Measurements from ENCODE around the gene MVP. TPM values are rescaled to one million over a fixed set of nuclear protein-coding genes. Genes with fewer than 3 reads are reported as not detected.
A peak's percentile ranks its signal among the peaks of the same experiment; 100 is the strongest.

Gene MVP
- total and polyA plus RNA-seq, 12 donors = 73.9 to 492 (median 336) TPM

DNA sequence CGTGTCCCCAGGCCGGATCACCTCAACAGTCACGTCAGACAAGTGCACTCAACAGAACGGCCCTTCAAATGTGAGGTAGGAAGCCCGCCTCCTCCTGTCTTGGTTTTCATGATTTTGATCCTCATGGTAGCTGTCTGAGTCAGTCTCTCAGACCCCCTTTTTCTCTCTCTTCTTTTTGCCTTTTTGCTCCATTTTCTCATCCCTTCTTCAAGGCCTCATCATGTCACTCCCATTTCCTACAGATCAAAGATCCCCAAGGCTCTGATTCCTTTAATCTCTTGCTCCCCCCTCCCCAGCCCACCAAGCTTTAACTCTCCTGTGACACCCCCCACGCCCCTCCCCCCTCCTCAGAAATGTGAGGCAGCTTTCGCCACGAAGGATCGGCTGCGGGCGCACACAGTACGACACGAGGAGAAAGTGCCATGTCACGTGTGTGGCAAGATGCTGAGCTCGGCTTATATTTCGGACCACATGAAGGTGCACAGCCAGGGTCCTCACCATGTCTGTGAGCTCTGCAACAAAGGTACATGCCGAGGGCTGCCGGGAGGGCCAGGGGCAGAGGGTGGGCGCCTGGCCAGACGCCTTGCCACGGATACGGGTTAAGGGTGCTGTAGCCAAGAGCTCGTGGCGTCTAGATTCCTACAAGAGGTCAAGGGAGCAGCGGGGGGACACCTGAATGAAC, 11.9 kb upstream of the MVP start:
- Histone ChIP-seq H3K36me3 (replicated peaks in 1 of 2) (peaks cover 0 to 18% of the 10 kb centered on the region in 2 donors), H3K4me1 (replicated peaks in 1 of 2) (peaks cover 34 to 59% of the 10 kb centered on the region in 2 donors), H3K9me3 (replicated peaks in 1 of 3) (no peaks in the 10 kb centered on the region), H3K27me3 (no peaks in the 10 kb centered on the region), H3K4me3 (peak overlapping the region in 2 of 4 donors; percentile 25 to 66), H3K27ac (peak overlapping the region; percentile 54 to 97 (median 93))
- WGBS, 4 donors = 36 to 42% (median 37%) methylated on average over 22 to 25 of the region's 25 CpGs
- TF ChIP-seq POLR2A (IDR thresholded peaks at IDR 0.05) = no peak
- TF ChIP-seq, protein P1, sequence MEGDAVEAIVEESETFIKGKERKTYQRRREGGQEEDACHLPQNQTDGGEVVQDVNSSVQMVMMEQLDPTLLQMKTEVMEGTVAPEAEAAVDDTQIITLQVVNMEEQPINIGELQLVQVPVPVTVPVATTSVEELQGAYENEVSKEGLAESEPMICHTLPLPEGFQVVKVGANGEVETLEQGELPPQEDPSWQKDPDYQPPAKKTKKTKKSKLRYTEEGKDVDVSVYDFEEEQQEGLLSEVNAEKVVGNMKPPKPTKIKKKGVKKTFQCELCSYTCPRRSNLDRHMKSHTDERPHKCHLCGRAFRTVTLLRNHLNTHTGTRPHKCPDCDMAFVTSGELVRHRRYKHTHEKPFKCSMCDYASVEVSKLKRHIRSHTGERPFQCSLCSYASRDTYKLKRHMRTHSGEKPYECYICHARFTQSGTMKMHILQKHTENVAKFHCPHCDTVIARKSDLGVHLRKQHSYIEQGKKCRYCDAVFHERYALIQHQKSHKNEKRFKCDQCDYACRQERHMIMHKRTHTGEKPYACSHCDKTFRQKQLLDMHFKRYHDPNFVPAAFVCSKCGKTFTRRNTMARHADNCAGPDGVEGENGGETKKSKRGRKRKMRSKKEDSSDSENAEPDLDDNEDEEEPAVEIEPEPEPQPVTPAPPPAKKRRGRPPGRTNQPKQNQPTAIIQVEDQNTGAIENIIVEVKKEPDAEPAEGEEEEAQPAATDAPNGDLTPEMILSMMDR (IDR thresholded peaks at IDR 0.05) = no peak
- DNase-seq = peak; percentile 44 to 78 (median 56)
- intact Hi-C loops (cut with DNase I) = no loop called here

DNA sequence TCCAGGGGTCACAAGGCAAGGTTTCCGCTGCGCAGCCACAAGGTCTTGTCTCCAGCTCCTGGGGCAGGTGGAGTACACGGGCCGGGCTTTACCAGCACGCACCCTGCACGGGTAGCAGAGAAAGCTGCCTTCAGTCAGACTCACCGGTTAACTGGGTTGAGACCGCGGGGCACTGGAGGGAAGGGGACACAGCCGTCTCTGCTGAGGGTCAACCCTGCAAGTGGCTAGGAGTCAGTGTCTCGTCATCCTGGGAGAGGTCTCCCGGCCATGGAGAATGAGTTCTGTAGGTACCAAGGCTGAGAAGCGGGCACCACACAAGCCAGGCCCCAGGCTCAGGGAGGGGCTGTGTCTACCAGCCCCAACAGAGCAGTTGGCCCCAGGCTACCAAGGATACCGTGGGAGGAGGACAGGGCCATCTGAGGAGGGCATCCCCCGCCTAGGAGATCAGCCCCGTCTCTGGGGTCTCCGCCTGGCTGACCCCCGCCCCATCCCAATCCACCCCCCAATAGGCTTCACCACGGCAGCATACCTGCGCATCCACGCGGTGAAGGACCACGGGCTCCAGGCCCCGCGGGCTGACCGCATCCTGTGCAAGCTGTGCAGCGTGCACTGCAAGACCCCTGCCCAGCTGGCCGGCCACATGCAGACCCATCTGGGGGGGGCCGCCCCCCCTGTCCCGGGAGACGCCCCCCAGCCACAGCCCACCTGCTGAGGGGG, 11.1 kb upstream of the MVP start:
- peak overlapping the region in 1 of 4 donors; percentile 66 for H3K4me3 ChIP-seq
- TF ChIP-seq, protein P1 (IDR thresholded peaks at IDR 0.05) = no peak
- peak in 1 of 2 donors; percentile 10 for TF ChIP-seq POLR2A (IDR thresholded peaks at IDR 0.05)
- no peaks in the 10 kb centered on the region for H3K9me3 ChIP-seq (replicated peaks in 1 of 3)
- DNase-seq = peak in 6 of 7 donors; percentile 24 to 64 (median 48)
- intact Hi-C loops (cut with DNase I) = no loop called here
- peak overlapping the region in 4 of 5 donors; percentile 62 to 97 (median 94) for H3K27ac ChIP-seq
- no peaks in the 10 kb centered on the region for H3K27me3 ChIP-seq
- WGBS, 4 donors = 62 to 76% (median 66%) methylated on average over 14 to 31 of the region's 31 CpGs
- peaks cover 34 to 57% of the 10 kb centered on the region in 2 donors for H3K4me1 ChIP-seq (replicated peaks in 1 of 2)
- peaks cover 0 to 18% of the 10 kb centered on the region in 2 donors for H3K36me3 ChIP-seq (replicated peaks in 1 of 2)

DNA sequence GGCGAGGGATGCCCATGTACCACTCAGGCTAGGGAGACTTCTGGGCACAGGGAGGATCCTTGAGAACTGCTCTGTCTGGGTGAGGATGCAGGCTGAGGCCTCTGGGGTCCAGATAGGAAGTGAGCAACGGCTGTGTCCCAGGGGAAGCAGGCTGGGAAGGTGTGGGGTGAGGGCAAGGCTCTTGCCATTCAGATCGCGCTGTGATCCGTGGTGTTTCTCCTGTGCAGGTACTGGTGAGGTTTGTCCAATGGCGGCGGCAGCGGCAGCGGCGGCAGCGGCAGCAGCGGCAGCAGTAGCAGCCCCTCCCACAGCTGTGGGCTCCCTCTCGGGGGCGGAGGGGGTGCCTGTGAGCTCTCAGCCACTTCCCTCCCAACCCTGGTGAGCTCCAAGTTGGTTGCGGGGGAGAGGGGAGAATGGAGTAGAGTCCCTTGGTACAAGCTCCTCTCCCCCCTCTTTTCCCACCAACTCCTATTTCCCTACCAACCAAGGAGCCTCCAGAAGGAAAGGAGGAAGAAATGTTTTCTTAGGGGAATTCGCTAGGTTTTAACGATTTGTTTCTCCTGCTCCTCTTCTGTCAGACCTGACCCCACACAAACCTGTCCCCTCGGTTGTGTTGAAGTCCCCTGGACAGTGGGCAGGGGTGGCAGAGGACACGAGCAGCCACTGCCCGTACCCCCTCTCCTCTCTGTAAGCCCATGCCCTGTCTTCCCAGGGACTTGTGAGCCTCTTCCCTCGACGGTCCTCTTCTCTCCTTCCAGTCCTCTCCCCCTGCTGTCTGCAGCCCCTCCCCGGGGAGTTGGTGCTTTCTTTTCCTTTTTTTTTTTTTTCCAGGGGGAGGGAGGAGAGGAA, 10.2 kb upstream of the MVP start:
- H3K27me3 ChIP-seq = no peaks in the 10 kb centered on the region
- TF ChIP-seq POLR2A (IDR thresholded peaks at IDR 0.05) = peak in 1 of 2 donors; percentile 5
- TF ChIP-seq, protein P1 (IDR thresholded peaks at IDR 0.05) = no peak

More for the DNA sequence above, 10.2 kb upstream of the MVP start:
- 45 to 56% (median 54%) methylated on average over 13 to 23 of the region's 23 CpGs for WGBS, 4 donors
- H3K27ac ChIP-seq = peak overlapping the region; percentile 62 to 97 (median 93)
- intact Hi-C loops (cut with DNase I) = no loop called here
- no peaks in the 10 kb centered on the region for H3K9me3 ChIP-seq (replicated peaks in 1 of 3)
- no peak overlapping the region for H3K4me3 ChIP-seq
- H3K36me3 ChIP-seq (replicated peaks in 1 of 2) = peaks cover 0 to 18% of the 10 kb centered on the region in 2 donors
- peak in 6 of 7 donors; percentile 23 to 66 (median 46) for DNase-seq
- H3K4me1 ChIP-seq (replicated peaks in 1 of 2) = peaks cover 34 to 56% of the 10 kb centered on the region in 2 donors
